Kidney (tissue), 14 donors: Measurements from ENCODE around the gene AGXT2. TPM values are rescaled to one million over a fixed set of nuclear protein-coding genes. Genes with fewer than 3 reads are reported as not detected.

Experiments
- DNase-seq, 5 donors: peaks; one replicate each; pipeline ENCODE4 v3.0.0-alpha.2; 2013 to 2020
- FAIRE-seq: peaks from 2 replicates; lab custom pipeline; 2012; peaks lifted over from hg19 to GRCh38; lab: Jason Lieb, UNC
- H3K27ac ChIP-seq, 2 donors: one replicate each; pipeline ENCODE4 v1.7.0; 2013; ENCODE audit warnings: low read depth in 2 of 2, low read length in 2 of 2, inconsistent platforms in 1 of 2
- H3K27me3 ChIP-seq: one replicate; pipeline ENCODE4 v1.7.1; 2013; ENCODE audit warnings: low read length, inconsistent platforms; ENCODE audit not compliant: control insufficient read depth, insufficient read depth
- H3K36me3 ChIP-seq, 3 donors: one replicate each; pipeline versions ENCODE4 v1.7.0 to v1.7.1; 2013; ENCODE audit warnings: low read length in 3 of 3, control low read depth in 1 of 3, inconsistent platforms in 1 of 3; ENCODE audit not compliant: insufficient read depth in 3 of 3, control insufficient read depth in 2 of 3
- H3K4me1 ChIP-seq, 3 donors: one replicate each; pipeline versions ENCODE4 v1.7.0 to v1.7.1; 2013; ENCODE audit warnings: low read length in 3 of 3, inconsistent platforms in 1 of 3, low read depth in 1 of 3; ENCODE audit not compliant: control insufficient read depth in 2 of 3, insufficient read depth in 2 of 3
- H3K4me3 ChIP-seq, 3 donors: one replicate each; pipeline versions ENCODE4 v1.7.0 to v1.8.1; 2013; ENCODE audit warnings: low read length in 3 of 3, control low read depth in 1 of 3, inconsistent platforms in 1 of 3
- H3K9ac ChIP-seq, 3 donors: one replicate each; pipeline versions ENCODE4 v1.7.0 to v1.7.1; 2013; ENCODE audit warnings: low read length in 3 of 3, control low read depth in 1 of 3, inconsistent platforms in 1 of 3
- H3K9me3 ChIP-seq, 3 donors: one replicate each; pipeline versions ENCODE4 v1.7.0 to v1.7.1; 2013; ENCODE audit warnings: low read length in 3 of 3, control low read depth in 1 of 3, inconsistent platforms in 1 of 3; ENCODE audit not compliant: control insufficient read depth in 2 of 3, insufficient read depth in 1 of 3
- intact Hi-C: fragments of 100-400 bp; cut with DNase I; formaldehyde crosslinking; loops from one replicate; pipeline ENCODE4 v1.11.1; 2022
- polyA plus RNA-seq: library from polyadenylated mRNA; stranded (reverse); fragments of 350-450 nt; fragmentation: Illumina TruSeq; extraction: RNeasy Lipid Tissue Mini Kit (QIAGEN cat#74804); gene quantifications from one replicate; pipeline ENCODE4 v1.2.3, GENCODE V29; 2014; ENCODE audit warnings: low read depth, low replicate concordance; ENCODE audit not compliant: insufficient read depth
- total RNA-seq: library from RNA; stranded (reverse); fragmentation: NEBNext Ultra II Directional; extraction: Animal tissue kit (Norgen Biotek cat#: 25700); gene quantifications from one replicate; pipeline ENCODE4 v1.2.1, GENCODE V29; 2021
- TF ChIP-seq, protein P1 (sequence below): IDR thresholded peaks from 3 replicates; pipeline ENCODE4 v1.5.1; 2012; ENCODE audit warnings: mild to moderate bottlenecking, moderate library complexity, borderline replicate concordance; ENCODE audit not compliant: insufficient read depth; ENCODE audit errors: extremely low read depth
- donor health status: control.
- donor health status: control.
- donor health status: control.
- donor health status: control.
- donor health status: control.
- donor health status: DM: yes; HTN: yes; CAD: no.
- donor health status: Normal renal cell carcinoma (clear cell type).

AGXT2 gene
- total and polyA plus RNA-seq, 2 donors from 2014 or later, result 8.0 to 215 TPM

DNA sequence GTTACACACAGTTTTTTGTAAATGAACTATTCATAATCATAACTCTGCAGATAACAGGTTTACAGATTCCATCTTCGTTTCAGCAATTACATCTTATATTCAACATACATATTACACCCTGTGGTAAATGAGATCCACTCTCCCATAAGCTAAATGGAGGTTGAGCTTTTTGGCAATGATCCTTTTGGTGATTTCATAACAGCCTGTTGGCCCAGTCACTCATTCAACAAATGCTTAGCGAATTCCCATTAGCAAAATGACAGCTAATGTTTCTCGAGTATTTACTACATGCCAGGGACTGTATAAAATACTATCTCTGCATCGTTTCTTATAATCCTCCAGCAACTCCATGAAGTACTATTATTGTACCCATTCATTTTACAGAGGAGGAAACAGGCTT, 25.4 kb upstream of the AGXT2 start:
- Histone ChIP-seq H3K9ac (no peak overlapping the region), H3K27me3 (no peaks in the 10 kb centered on the region), H3K4me3 (no peak overlapping the region), H3K4me1 (no peaks in the 10 kb centered on the region), H3K27ac (no peak overlapping the region), H3K9me3 (no peaks in the 10 kb centered on the region), H3K36me3 (peaks cover 0 to 8% (median 2%) of the 10 kb centered on the region in 3 donors)
- DNase-seq, result no peak
- TF ChIP-seq, protein P1, sequence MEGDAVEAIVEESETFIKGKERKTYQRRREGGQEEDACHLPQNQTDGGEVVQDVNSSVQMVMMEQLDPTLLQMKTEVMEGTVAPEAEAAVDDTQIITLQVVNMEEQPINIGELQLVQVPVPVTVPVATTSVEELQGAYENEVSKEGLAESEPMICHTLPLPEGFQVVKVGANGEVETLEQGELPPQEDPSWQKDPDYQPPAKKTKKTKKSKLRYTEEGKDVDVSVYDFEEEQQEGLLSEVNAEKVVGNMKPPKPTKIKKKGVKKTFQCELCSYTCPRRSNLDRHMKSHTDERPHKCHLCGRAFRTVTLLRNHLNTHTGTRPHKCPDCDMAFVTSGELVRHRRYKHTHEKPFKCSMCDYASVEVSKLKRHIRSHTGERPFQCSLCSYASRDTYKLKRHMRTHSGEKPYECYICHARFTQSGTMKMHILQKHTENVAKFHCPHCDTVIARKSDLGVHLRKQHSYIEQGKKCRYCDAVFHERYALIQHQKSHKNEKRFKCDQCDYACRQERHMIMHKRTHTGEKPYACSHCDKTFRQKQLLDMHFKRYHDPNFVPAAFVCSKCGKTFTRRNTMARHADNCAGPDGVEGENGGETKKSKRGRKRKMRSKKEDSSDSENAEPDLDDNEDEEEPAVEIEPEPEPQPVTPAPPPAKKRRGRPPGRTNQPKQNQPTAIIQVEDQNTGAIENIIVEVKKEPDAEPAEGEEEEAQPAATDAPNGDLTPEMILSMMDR, result no peak
- no peak for FAIRE-seq
- intact Hi-C loops, result no loop called here

GRCh38 chr5:35069188-35069587, 21.4 kb upstream of the AGXT2 start:
- Histone ChIP-seq H3K27me3 (no peaks in the 10 kb centered on the region), H3K4me1 (no peaks in the 10 kb centered on the region), H3K4me3 (no peak overlapping the region), H3K36me3 (peaks cover 0 to 8% (median 5%) of the 10 kb centered on the region in 3 donors), H3K27ac (no peak overlapping the region), H3K9ac (no peak overlapping the region), H3K9me3 (no peaks in the 10 kb centered on the region)
- FAIRE-seq, result no peak
- no peak for DNase-seq
- intact Hi-C loops, result no loop called here
- TF ChIP-seq, protein P1, result no peak

DNA sequence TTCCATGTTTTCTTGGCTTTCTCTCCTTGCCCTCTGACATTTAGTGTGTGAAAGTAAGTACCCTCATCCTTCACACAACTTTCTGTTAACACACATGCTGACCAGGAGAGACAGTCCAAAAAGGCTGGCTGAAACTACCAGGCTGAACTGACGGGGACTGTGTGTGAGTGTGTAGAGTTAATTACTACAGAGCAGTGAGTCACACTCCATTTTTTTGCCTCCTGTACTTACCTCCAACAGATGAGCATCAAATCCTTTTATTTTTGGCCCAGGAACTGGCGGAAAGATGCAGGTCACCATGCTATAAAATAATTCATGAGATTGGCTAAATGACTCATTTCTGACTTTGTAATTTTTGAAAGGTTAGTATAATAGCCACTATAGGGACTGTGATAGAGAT, 20.2 kb upstream of the AGXT2 start:
- Histone ChIP-seq H3K4me1 (no peaks in the 10 kb centered on the region), H3K9me3 (no peaks in the 10 kb centered on the region), H3K27ac (no peak overlapping the region), H3K27me3 (no peaks in the 10 kb centered on the region), H3K4me3 (no peak overlapping the region), H3K9ac (no peak overlapping the region), H3K36me3 (peaks cover 0 to 8% (median 5%) of the 10 kb centered on the region in 3 donors)
- intact Hi-C loops, result no loop called here
- DNase-seq, result no peak
- no peak for FAIRE-seq
- TF ChIP-seq, protein P1, result no peak

DNA sequence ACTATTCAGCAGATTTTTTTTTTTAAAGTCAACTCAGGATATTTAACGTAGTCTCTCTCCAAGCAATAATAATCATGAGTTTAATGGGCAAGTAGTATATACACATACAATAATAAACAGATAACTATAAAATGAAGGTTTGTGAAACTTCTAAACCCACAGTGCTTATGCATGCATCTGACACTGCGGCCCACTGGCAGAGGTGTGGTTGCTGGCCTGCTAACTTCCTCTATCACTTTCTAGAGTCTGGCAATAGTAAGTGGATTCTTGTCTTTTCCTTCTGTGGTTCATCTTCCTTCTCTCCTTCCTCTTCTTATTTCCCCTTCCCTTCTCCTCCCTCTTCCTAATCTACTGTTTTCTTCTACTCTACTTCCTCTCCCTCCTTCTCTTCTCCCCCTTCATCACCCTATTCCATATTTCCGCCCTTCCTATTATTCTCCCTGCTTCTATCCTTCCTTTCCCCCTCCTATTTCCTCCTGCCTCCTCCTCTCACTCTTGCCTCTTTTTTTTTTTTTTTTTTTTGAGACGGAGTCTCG, 18.6 kb upstream of the AGXT2 start:
- peaks cover 0 to 5% (median 5%) of the 10 kb centered on the region in 3 donors for H3K36me3 ChIP-seq
- no peak for FAIRE-seq
- DNase-seq, result no peak
- H3K9me3 ChIP-seq, result no peaks in the 10 kb centered on the region
- intact Hi-C loops, result no loop called here
- no peak overlapping the region for H3K9ac ChIP-seq
- no peak overlapping the region for H3K27ac ChIP-seq
- H3K27me3 ChIP-seq, result no peaks in the 10 kb centered on the region
- no peak overlapping the region for H3K4me3 ChIP-seq
- peaks cover 0 to 2% (median 0%) of the 10 kb centered on the region in 3 donors for H3K4me1 ChIP-seq
- TF ChIP-seq, protein P1, result no peak
